GM18517 (cell line): ENCODE results near the gene AMPH.

Experiments used
- ATAC-seq: cut with Tn5 transposase; IDR thresholded peaks from one replicate; pipeline ENCODE4 v1.9.1; 2021; ENCODE audit warnings: mild to moderate bottlenecking, moderate library complexity; ENCODE audit not compliant: unreplicated experiment

The AMPH gene

GRCh38 chr7:38630720-38631673 lies at the start of gene AMPH:
Gene AMPH, minus strand, starts transcription at chr7:38631373. Its CDS starts 22 bp downstream, at chr7:38631351.
- ATAC-seq: no peak

DNA sequence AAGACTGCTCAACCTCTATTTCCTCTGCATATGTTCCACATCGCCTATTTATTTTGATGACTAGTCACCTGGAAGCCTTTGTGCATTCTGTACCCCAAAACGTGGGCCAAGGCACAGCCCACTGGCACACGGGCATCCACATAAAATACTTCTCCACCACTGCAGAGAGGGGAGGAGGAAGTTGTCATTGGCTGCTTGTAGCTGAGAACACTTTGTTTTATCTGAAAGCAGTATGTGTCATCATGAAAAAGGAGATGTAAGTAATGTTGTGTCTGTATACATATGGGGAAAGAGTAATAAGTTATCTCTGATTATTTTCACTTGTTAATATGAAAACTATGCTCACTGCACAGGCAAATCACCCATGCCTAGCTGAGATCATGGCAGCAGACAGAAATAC lies 48.2 kb upstream of the AMPH start:
- ATAC-seq: no peak

DNA sequence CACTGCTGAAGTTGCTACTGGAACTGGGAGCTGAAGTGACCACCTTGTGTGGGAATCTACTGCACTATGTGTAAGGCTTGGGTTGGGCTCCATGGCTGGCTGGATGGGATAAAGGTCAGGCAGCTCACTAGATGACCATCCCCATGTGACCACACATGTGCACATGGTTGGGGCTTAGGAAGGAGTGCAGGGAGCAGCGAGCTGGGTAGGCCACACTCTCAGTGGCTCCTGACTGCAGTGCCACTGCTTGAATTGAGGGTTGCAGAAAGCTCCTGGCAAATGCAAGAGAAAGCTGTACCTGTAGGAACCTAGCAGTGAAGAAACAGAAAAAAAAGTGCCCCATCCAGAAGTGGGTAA lies 47.5 kb upstream of the AMPH start:
- no peak for ATAC-seq

GRCh38 chr7:38677981-38678697 lies 47.0 kb upstream of the AMPH start:
- ATAC-seq: no peak

DNA sequence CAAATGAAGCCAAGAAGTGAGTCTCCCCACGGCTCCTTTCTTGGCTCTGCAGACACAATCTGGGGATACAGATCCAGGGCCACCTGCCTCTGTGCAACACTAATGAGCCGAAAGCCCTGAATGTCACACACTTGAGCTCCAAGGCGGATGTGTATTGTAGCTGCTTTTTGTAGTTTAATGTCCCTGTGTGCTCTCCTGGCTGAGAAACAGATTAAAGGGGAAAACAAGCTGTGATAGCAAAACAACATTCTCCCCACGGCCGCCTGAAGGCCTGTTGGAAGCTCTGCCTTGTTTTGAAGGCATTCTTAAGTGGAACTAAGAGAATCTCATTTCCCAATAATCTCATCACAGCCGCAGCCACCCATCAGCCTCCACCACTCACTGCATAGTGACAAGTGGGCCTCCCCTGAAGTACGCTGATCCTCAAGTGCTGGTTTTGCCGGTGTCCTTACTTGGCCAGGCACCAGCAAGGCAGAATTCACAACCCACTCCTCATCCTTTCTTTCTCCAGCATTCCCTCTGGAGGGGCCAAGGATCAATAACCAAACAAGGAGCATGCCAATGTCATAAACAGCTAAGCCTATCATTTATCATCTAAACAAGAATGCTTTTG lies 44.4 kb upstream of the AMPH start:
- no peak for ATAC-seq

GRCh38 chr7:38674513-38674912 lies 43.3 kb upstream of the AMPH start:
- ATAC-seq: no peak

DNA sequence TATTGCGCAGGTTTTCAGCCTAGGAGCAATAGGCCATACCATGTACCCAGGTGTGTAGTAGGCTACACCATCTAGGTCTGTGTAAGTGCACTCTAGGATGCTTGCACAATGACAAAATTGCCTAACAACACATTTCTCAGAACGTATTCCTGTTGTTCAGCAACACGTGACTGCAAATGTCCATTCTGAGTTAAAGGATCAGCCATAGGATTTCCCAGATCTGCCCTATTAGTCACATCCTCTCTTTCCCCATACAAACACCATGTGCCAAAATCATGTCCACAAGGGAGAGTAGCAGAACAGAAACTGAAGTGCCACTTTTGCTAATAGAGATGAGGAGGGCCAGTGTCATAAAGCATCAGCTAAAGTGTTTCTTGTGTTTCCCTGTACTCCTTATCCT lies 42.6 kb upstream of the AMPH start:
- ATAC-seq: no peak

- ATAC-seq: no peak
Observed at GRCh38 chr7:38671911-38672905, 41.0 kb upstream of the AMPH start.

GRCh38 chr7:38669965-38670520 lies 38.9 kb upstream of the AMPH start:
- no peak for ATAC-seq

- no peak for ATAC-seq
Observed at GRCh38 chr7:38664972-38665371, 33.8 kb upstream of the AMPH start.

GRCh38 chr7:38660427-38661099 lies 29.4 kb upstream of the AMPH start:
- ATAC-seq: peak; percentile 77

DNA sequence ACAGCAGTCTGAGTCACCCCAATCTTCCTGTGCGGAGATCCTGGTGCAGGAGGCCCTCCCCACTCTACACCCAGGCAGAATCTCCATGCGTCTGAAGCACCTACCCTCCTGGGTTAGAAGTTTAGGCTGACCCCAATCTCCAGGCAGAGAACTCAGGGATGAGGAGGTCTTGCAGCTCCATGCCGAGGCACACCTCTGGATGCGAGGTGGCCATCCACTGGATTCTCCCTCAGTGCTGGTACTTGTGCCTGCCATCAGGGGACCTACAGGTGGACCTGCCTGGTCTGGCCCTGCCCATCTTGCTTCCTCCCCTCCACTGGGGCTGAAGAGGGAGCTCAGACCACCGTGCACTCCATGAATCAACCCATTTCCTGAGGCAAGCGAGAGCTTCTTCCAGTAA lies 28.8 kb upstream of the AMPH start:
- ATAC-seq: no peak

- no peak for ATAC-seq
Observed at GRCh38 chr7:38658921-38659320, 27.7 kb upstream of the AMPH start.

DNA sequence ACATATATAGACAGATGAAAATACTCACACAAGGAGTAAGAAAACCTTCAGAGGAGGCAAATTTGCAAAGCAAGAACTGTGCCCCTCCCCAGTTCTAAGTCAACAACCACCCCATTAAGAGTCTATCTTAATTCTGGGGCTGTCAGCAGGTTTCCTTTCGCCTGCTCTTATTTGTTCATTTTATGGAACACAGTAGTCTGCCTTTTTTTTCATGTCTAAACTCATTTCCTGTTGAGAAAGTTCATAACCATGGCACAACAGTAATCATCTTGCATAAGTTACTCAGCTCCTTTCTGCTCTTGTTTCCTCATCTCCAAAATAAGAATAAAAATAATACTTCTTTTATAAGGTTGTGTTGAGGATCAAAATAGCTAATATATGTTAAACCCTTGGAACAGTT lies 25.8 kb upstream of the AMPH start:
- ATAC-seq: no peak

GRCh38 chr7:38655833-38656774 lies 24.9 kb upstream of the AMPH start:
- no peak for ATAC-seq

DNA sequence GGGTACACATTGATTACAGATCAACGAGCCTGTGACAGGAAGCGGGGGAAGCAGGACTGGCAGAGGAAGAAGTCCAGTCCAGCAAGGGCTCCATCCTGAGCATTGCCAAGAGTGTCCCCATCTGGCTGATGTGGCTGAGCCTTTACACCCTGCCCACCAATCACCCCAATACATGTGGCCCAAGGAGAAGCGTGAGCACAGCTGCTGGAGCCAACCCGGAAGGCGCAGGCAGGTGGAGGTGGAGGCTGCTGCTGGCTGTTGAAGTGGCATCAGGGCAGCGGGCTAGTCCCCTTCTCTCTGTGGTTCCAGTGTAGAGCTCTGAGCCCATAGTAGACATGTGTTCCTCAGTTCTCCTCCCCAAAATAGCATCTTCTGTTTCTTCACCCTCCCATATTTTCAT lies 6.8 kb upstream of the AMPH start:
- no peak for ATAC-seq

DNA sequence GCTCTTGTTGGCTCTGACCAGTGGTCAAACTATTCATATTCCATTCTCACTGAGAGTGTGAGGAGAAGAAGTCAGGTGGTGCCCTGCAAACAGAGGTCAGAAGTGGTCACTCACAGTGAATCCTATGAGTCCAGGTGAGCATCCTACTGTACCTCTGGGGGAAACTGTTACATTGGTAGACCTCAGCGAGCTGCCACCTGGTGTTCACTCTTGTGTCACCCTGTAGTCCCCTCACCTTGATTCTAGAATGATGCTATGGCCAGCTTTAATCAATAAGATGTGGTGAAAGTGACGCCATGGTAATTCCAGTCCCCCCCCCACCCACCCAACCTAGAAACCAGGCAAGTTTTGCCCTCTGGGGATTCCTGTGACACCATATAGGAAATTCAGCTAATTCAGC lies 1.2 kb upstream of the AMPH start:
- ATAC-seq: no peak

DNA sequence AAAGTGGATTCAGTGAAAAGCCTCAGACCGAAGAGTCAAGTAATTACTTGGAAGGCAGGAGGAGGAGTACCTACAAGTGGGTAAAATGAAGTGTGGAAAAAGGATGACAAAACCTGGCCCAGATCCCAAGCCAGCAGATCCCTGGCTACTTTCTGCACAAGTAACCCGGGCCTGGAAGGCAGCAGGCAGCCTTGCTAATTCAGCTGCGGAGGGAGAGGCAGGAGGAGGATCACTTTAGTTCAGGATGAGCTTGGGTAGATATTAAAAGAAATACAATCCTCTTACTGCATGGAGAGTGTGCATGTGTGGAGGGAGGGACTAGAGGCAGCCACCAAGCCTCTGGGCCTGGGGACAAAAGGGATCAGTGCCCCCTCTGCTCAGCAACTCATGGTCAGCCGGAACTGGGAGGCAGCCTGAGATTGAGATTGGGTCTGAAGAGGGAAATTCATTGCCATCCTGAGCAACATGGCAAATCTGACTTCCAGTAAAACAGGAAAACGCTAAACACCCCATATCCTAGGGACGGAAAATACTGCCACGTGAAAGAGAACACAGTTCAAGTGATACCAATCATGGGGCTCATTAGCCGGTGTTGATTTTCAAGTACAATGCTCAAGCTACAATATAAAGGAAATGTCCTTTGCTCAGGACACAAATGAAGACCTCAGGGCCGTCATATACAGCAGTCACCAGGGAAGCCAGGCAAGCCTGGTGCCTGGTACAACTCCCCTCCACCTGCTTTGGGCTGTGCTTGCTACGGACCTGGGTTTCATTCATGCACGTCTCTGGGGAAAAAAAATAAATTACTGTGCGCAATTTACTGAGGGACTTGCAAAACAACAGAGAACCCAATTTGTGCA lies 1.3 kb downstream of the AMPH start:
- no peak for ATAC-seq
